ENCODE results near the gene GALNT18.

DNA sequence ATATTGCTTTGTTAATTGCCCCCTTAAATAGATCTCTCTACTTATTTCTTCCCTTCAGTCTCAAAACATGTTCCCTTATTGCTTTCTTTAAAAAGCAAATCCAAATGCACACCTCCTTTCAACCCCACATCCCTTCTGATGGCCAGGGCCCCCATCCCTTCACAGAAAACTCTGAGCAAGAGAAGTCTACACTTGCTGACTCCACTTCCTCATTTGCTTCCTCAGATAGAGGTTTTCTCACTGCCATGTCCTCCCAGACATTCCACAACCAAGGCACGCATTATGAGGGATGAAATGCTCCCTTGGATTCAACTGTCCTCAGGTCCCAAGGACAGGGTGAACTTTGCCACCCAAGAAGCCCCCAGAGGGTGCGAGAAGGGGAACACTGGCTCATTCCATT, 311.9 kb downstream of the GALNT18 start:
- TF ChIP-seq, protein P1, sequence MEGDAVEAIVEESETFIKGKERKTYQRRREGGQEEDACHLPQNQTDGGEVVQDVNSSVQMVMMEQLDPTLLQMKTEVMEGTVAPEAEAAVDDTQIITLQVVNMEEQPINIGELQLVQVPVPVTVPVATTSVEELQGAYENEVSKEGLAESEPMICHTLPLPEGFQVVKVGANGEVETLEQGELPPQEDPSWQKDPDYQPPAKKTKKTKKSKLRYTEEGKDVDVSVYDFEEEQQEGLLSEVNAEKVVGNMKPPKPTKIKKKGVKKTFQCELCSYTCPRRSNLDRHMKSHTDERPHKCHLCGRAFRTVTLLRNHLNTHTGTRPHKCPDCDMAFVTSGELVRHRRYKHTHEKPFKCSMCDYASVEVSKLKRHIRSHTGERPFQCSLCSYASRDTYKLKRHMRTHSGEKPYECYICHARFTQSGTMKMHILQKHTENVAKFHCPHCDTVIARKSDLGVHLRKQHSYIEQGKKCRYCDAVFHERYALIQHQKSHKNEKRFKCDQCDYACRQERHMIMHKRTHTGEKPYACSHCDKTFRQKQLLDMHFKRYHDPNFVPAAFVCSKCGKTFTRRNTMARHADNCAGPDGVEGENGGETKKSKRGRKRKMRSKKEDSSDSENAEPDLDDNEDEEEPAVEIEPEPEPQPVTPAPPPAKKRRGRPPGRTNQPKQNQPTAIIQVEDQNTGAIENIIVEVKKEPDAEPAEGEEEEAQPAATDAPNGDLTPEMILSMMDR (IDR thresholded peaks at IDR 0.05; ENCODE audit: extremely low read depth in 1 of 2, insufficient read depth in 1 of 2, low read depth in 1 of 2, low read length in 2 of 2) = no peak
- TF ChIP-seq POLR2A (IDR thresholded peaks at IDR 0.05; ENCODE audit: low read depth, low read length) = no peak
- no peak for TF ChIP-seq JUN (IDR thresholded peaks at IDR 0.05; ENCODE audit: borderline replicate concordance, insufficient read depth, insufficient read length, low read depth)
- no peak for TF ChIP-seq MYC (IDR thresholded peaks at IDR 0.05; ENCODE audit: low read depth, low read length)
- TF ChIP-seq POLR2AphosphoS5 (IDR thresholded peaks at IDR 0.05; ENCODE audit: insufficient read depth, low read depth, low read length) = no peak
- no peak for TF ChIP-seq EZH2 (IDR thresholded peaks at IDR 0.05; ENCODE audit: borderline replicate concordance, low read depth, low read length, severe bottlenecking)
- TF ChIP-seq FOS (IDR thresholded peaks at IDR 0.05; ENCODE audit: borderline replicate concordance, insufficient read depth, low read length) = no peak
- TF ChIP-seq, protein P2, sequence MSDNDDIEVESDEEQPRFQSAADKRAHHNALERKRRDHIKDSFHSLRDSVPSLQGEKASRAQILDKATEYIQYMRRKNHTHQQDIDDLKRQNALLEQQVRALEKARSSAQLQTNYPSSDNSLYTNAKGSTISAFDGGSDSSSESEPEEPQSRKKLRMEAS (IDR thresholded peaks at IDR 0.05; ENCODE audit: insufficient read depth, insufficient read length) = no peak

Data from endothelial cell of umbilical vein (primary cell).